Measurements from ENCODE around the gene KCNT1. TPM values are rescaled to one million over a fixed set of nuclear protein-coding genes. Genes with fewer than 3 reads are reported as not detected.

The KCNT1 gene
- total RNA-seq, 1 experiment from 2014 or later = 0.17 TPM

DNA sequence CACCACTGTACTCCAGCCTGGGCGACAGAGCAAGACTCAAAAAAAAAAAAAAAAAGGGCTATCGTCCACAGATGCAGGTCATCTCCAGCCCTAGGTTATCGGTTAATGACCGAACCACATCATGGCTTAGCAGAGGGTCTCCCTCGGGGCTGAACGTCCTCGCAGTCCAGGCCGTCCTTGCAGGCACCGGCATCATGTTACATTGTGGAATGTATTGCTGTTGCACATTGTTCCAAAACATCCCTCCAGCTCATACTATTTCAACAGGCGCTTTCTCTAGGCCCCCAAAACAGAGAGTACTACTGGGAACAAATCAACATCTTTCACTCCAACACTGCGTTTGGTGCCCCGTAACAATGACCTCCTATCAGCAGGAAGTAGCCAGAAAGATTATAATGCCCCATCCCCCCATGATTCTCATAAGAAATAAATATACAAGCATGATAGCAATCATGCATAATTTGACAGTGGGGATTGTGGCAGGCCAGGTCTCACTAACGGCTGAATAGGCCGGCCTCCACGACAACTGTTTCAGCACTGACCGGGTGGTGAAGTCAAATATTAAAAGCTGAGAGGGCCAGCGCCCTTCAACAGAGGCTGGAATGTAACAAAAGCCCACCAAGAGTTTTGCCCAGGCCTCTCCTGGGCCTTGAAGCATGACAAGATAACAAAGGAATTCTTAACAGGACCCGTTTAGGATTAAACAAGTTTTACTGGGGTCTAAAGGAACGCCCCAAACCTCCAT is 40.0 kb upstream of the KCNT1 start:
- Histone ChIP-seq H3K9me2 (ENCODE audit: insufficient read depth) (no peaks in the 10 kb centered on the region), H3K9me3 (ENCODE audit: control insufficient read depth in 1 of 2, insufficient read depth in 1 of 2, low read depth in 1 of 2, low read length in 2 of 2) (no peaks in the 10 kb centered on the region), H3K4me3 (replicated peaks in 1 of 2; ENCODE audit: low read depth in 1 of 2, low read length in 2 of 2) (no peak overlapping the region), H3K27ac (ENCODE audit: low read depth, low read length) (no peak overlapping the region), H3K36me3 (ENCODE audit: control insufficient read depth in 1 of 2, insufficient read depth in 2 of 2, low read length in 2 of 2) (no peaks in the 10 kb centered on the region), H4K20me1 (ENCODE audit: insufficient read depth) (no peaks in the 10 kb centered on the region), H2AFZ (ENCODE audit: low read depth, low read length, poor library complexity, severe bottlenecking) (no peak overlapping the region), H3K4me1 (ENCODE audit: control insufficient read depth in 1 of 2, insufficient read depth in 2 of 2, low read length in 2 of 2) (no peaks in the 10 kb centered on the region), H3K9ac (ENCODE audit: low read length) (no peak overlapping the region), H3K79me2 (ENCODE audit: insufficient read depth, low read length) (no peaks in the 10 kb centered on the region), H3K4me2 (ENCODE audit: low read length) (no peak overlapping the region), H3K27me3 (ENCODE audit: insufficient read depth, low read length) (peaks cover 6% of the 10 kb centered on the region; the same call in 1 of the 2 replicates)
- RAD21 ChIA-PET (ENCODE audit: low non-redundant PET in 1 of 2, low total read pairs in 2 of 2, uncharacterized antibody in 2 of 2, unreplicated experiment in 2 of 2) = no interaction called here
- BruUV-seq (replicated peaks) = no TSS peak
- DNase-seq (ENCODE audit: low read depth, low spot score) (no peak), ATAC-seq (no peak)
- intact Hi-C loops (cut with micrococcal nuclease) = no loop called here
- TF ChIP-seq CEBPB (IDR thresholded peaks at IDR 0.05; ENCODE audit: low read depth) = no peak
- TF ChIP-seq, protein P1, sequence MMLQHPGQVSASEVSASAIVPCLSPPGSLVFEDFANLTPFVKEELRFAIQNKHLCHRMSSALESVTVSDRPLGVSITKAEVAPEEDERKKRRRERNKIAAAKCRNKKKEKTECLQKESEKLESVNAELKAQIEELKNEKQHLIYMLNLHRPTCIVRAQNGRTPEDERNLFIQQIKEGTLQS (IDR thresholded peaks at IDR 0.05) = no peak
- no peak for TF ChIP-seq ELF1 (IDR thresholded peaks at IDR 0.05; ENCODE audit: borderline replicate concordance, low read depth)
- TF ChIP-seq TCF7L2 (IDR thresholded peaks at IDR 0.05; ENCODE audit: borderline replicate concordance, extremely low read depth, insufficient read depth, insufficient read length) = no peak
- no peak for TF ChIP-seq POLR2A (IDR thresholded peaks at IDR 0.05; ENCODE audit: borderline replicate concordance, extremely low read depth, insufficient read depth, insufficient read length)
- TF ChIP-seq EZH2 (IDR thresholded peaks at IDR 0.05) = no peak
- TF ChIP-seq, protein P2, sequence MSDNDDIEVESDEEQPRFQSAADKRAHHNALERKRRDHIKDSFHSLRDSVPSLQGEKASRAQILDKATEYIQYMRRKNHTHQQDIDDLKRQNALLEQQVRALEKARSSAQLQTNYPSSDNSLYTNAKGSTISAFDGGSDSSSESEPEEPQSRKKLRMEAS (IDR thresholded peaks at IDR 0.05) = no peak
- no peak for TF ChIP-seq SP1 (IDR thresholded peaks at IDR 0.05; ENCODE audit: low read depth)
- no peak for TF ChIP-seq SRF (IDR thresholded peaks at IDR 0.05; ENCODE audit: low read depth)
- TF ChIP-seq, protein P3, sequence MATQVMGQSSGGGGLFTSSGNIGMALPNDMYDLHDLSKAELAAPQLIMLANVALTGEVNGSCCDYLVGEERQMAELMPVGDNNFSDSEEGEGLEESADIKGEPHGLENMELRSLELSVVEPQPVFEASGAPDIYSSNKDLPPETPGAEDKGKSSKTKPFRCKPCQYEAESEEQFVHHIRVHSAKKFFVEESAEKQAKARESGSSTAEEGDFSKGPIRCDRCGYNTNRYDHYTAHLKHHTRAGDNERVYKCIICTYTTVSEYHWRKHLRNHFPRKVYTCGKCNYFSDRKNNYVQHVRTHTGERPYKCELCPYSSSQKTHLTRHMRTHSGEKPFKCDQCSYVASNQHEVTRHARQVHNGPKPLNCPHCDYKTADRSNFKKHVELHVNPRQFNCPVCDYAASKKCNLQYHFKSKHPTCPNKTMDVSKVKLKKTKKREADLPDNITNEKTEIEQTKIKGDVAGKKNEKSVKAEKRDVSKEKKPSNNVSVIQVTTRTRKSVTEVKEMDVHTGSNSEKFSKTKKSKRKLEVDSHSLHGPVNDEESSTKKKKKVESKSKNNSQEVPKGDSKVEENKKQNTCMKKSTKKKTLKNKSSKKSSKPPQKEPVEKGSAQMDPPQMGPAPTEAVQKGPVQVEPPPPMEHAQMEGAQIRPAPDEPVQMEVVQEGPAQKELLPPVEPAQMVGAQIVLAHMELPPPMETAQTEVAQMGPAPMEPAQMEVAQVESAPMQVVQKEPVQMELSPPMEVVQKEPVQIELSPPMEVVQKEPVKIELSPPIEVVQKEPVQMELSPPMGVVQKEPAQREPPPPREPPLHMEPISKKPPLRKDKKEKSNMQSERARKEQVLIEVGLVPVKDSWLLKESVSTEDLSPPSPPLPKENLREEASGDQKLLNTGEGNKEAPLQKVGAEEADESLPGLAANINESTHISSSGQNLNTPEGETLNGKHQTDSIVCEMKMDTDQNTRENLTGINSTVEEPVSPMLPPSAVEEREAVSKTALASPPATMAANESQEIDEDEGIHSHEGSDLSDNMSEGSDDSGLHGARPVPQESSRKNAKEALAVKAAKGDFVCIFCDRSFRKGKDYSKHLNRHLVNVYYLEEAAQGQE (IDR thresholded peaks at IDR 0.05; ENCODE audit: low read depth) = no peak
- no peak for TF ChIP-seq POLR2AphosphoS5 (IDR thresholded peaks at IDR 0.05; ENCODE audit: low read depth, low read length)
- CTCF ChIA-PET = no interaction called here
- POLR2A ChIA-PET = no interaction called here

Measured in HCT116 (cell line).